Renal pelvis (tissue), 4 donors: ENCODE results near the gene GCSH. TPM values are rescaled to one million over a fixed set of nuclear protein-coding genes. Genes with fewer than 3 reads are reported as not detected.
"Not testable (repeated sequence)": the region's sequence is repeated elsewhere in the genome, so short reads cannot be mapped to it uniquely, and the experiment has no call there.

ENCODE experiments used
- DNase-seq: peaks from one replicate; pipeline ENCODE4 v3.0.0-alpha.2; 2013
- polyA plus RNA-seq, 3 donors: library from polyadenylated mRNA; unstranded; fragments of 120-200 nt; gene quantifications; one replicate each; pipeline ENCODE4 v1.2.1, GENCODE V29; 2013; ENCODE audit not compliant: insufficient read length in 3 of 3

GCSH gene
- polyA plus RNA-seq, 3 donors, result 74.0 to 83.7 (median 78.5) TPM

DNA sequence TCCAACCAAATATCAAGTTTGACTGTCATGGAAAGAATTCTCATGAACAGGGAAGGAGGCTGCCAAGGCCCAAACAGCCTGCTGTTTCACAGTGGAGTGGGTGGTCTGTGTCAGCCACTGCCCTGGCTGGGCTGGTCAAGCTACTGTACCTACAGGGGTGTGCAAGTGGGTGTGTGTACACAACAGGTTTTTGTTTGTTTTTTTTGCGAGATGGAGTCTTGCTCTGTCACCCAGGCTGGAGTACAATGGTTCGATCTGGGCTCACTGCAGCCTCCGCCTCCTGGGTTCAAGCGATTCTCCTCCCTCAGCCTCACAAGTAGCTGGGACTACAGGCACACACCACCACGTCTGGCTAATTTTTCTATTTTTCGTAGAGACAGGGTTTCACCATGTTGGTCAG lies 13.1 kb upstream of the GCSH start:
- not testable (repeated sequence) for DNase-seq

DNA sequence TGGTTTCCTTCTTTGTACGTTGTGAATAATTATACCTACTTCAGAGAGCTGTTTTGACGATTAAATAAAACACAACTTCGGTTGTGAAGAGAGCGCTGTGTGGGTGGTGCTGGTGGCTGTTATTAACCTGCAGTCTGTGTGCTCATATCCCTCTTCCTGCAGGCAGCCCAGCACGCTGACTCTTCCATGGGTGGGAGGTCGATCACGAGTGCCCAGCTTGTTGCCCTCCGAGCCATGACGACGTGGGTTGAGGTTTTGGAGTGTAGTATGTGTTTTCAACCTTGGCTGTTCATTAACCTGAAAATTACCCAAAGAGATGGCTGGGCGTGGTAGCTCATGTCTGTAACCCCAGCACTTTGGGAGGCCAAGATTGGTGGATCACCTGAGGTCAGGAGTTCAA lies 11.3 kb upstream of the GCSH start:
- DNase-seq, result no peak

- no peak for DNase-seq
Measured at GRCh38 chr16:81106826-81107503, 10.8 kb upstream of the GCSH start.

DNA sequence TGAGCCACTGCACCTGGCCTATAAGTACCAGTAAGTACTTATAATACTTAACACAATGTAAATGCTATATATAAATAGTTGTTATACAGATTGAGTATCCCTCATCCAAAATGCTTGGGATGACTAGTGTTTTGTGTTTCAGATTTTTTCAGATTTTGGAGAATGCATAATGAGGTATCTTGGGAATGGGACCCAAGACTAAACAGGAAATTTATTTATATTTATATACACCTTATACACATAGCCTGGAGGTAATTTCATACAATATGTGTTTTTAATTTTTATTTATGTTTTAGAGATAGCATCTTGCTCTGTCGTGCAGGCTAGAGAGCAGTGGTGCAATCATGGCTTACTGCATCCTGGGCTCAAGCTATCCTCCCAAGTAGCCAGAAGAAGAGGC lies 9.8 kb upstream of the GCSH start:
- DNase-seq, result no peak

DNA sequence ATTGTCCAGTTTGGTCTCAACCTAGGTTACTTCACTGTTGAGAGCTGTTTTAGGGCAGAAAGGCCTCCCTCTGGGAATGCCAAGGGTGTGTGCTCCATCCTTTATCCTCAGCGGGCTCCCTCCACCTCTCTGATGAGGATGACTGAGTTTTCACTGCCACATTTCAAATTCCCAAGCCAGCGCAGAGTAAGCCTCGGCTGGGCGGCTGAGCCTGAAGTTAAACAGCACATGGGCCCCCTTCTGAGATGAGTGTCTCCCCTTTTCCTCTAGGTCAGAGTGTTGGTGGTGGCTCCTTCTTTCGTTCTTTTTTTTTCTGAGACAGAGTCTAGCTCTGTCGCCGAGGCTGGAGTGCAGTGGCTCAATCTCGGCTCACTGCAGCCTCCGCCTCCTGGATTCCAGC lies 5.5 kb upstream of the GCSH start:
- no peak for DNase-seq

- DNase-seq, result no peak
Measured at GRCh38 chr16:81099958-81100357, 3.8 kb upstream of the GCSH start.

DNA sequence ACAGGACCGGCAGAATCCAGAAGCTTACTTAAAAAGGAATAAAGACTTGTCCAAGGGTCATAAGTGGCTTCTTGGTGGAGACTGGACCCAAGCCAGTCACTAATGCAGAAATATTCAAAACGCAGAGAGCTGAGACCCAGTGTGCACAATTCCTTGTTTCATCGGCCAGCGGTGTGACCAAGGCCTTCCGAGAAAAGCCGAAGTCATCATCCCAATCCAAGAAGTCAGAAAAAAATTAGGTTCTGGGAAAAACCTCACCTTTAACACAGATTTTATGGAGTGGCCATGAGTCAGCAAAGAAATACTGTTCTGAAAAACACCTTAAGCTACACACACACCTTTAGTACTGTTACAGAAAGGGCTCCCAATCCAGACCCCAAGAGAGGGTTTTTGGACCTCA lies 1.0 kb upstream of the GCSH start:
- DNase-seq, result no peak

- DNase-seq, result no peak
Measured at GRCh38 chr16:81096715-81097208, 567 bp upstream of the GCSH start.

- no peak for DNase-seq
Measured at GRCh38 chr16:81095653-81095952, 592 bp downstream of the GCSH start.

GRCh38 chr16:81094771-81095251 lies 1.4 kb downstream of the GCSH start:
- no peak for DNase-seq

DNA sequence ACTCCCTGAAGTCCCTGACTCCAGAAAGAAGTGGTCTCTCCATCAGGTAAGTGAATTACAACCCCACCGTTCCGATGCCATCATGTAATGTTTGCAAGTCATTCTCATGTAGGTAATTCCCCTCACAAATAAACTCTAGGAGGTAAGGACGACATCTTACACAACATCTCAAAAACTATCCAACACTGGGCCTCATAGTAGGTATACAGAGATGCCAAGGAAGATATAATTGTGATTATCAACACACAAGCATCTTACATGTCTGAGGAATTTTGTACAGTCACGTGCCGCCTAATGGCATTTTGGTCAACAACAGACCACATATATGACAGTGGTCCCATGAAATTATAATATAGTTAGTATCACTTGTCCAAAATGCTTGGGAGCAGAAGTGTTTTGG lies 7.4 kb downstream of the GCSH start:
- no peak for DNase-seq

DNA sequence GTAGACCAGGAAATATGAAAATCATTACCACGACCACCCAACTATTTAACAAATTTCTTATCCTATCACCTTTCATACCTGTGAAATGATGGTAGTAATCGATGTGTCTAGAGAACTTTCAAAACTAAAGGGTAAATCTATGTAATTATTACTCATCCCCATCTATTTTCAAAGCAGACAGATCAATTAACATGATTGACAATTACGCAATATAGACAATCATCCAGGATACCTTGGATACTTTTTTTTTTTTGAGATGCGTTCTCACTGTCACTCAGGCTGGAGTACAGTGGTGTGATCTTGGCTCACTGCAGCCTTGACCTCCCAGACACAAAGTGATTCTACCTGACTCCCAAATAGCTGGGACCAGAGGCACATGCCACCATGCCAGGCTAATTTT lies 15.2 kb downstream of the GCSH start:
- no peak for DNase-seq

DNA sequence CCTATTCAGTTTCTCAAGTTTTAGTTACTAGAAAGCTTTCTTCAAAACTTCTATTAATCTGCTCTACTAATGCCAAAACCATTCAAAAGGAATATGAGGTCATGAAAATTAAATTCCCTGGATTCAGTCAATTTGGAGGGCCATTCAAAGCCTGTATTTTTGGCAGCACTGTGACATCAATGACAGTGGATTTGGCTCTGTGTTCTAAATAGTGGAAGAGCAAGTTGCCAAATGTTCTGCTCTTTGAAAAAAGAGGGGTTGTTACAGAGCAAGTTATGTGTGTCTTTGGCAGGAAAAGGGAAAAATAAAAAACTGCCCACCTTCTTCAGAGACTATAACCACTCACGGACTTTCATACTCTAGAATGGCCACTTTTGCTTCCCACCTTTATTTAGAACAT lies 16.0 kb downstream of the GCSH start:
- DNase-seq, result no peak

DNA sequence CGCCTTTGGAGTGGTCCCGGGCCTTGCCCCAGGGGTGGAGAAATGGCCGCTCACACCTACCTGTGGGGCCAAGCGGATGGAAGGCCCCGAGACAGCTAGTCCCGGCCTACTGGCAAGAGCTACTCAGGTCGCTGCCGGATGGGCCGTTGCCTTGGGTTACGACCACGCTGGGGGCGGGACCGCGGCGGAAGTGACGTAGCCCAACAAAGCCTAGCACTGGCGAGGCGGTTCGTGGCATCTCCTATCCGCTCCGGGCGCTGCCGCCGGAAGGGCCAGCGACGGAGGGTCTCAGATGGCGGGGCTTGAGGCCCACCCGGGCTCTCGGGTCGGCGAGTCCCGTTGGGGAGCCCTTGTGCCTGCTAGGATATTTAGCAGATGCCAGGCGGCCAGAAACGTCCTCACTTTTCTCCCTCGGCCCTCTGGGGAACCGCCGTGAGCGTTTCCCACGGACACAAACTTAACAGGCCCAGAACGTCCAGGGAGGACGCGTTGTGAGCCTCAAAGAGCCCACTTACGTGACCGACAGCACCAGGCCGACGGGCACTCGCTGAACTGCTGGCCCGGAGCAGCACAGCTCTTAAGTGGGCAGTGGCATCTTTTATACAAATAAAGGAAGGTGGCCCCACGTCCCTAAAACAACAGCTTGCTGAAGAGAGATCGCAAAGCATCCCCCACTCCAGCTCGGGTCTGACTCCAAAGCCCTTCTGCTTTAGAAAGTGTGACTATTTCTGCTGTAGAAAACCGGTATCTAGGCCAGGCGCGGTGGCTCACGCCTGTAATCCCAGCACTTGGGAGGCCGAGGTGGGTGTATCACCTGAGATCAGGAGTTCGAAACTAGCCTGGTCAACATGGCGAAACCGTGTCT lies 18.9 kb downstream of the GCSH start, which contains the start of gene C16orf46:
Gene C16orf46, minus strand, starts transcription at position 163 of the 865 bp plus-strand sequence. CDS start 13,283 bp downstream, outside the sequence.
- peak; percentile 97 for DNase-seq

GRCh38 chr16:81076566-81077075 lies 19.6 kb downstream of the GCSH start:
- DNase-seq, result peak; percentile 88

DNA sequence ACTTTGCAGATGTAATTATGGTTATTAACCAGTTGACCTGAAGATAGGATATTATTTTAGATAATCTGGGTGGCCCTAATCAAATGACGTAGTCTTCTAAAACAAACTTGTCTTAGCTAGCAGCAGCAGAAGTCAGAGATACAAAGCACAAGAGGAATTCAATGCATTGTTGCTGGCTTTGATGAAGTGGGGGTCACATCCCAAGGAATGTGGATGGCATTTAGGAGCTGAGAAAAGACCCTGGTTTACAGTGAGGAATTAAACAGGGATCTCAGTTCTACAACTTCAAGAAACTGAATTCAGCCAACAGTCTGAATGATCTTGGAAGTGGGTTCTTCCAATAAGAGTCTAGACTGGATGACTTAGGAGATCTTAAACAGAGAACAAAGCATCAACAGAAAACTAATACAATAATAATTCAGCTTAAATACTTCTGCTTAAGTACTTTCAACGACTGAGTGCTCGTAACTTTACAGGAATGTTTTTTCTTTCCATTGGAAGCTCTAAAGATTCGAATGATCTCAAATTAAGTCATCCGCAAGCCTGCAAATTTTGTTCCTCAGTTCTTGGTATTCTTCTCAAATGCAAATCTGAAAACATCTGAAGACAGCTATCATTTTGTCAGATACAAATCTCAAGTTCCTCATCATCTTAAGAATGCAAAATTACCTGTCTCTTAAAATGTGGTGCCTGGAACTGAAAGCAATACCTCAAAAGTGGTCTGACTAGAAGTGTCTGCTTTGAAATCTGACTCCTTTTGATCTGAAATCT lies 22.4 kb downstream of the GCSH start:
- DNase-seq, result no peak

DNA sequence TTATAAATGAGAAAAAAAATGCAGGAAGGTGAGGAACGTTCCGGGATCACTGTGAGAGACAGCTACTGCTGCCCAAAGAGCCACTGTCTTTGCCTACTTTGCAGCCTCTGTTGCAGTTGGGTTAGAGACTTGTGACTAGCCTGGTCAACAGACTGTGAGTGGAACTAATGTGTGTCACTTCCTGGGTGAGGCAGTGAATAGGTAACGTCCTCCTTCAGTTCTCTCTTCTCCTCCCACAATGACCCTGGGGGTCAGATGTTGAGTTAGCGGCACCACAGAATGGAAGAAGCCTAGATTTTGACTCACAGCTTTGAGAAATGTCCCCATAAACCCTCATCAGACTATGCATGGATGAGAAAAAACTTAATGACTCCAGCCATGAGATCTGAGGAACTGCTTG lies 24.4 kb downstream of the GCSH start:
- DNase-seq, result no peak

GRCh38 chr16:81070979-81071378 lies 25.2 kb downstream of the GCSH start:
- DNase-seq, result no peak

- no peak for DNase-seq
Measured at GRCh38 chr16:81069063-81069462, 27.1 kb downstream of the GCSH start.

DNA sequence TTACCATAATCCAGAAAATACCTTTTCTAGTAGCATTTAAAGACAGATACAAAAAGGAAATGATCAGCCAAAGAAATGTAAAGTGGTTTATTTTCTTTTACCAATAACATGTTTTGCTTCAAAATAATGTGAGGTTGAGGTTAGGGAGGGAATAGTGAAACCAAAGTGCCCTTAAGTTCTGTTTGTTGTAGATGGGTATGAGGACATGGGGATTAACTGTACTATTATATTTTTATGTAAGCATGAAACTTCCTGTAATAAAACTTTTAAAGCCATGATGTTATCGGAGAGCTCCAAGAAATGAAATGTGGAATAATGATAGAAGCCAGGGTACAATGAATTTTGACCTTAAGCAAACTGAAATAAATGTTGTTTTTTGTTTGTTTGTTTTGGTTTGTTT lies 29.0 kb downstream of the GCSH start:
- no peak for DNase-seq

DNA sequence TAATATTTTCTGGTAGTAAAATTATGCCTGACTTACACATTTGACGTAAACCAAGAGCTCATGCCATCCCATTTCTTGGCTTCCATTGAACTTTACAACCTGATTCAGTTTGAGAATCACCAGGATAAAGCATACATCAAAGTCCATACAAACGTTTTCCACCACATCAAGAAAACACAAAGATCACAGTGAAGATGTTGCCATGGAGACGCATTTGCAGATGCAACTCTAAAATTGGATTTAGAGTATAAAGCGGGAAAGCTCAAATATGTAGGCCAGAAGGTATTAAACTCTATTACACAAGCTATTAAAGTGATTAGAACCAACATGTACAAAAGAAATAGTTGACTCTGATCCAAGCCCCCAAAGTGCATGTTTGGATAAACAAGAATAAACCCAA lies 29.5 kb downstream of the GCSH start:
- peak; percentile 27 for DNase-seq
